PFSK-1 (cell line): ENCODE measurements around the gene GBF1.

Experiments
- FOXP2 ChIP-seq: optimal IDR thresholded peaks from 2 replicates; pipeline ENCODE3; 2011; ENCODE audit warnings: borderline replicate concordance, control low read depth, inconsistent platforms; ENCODE audit not compliant: insufficient read depth; ENCODE audit errors: extremely low read length, extremely low read depth
- POLR2AphosphoS5 ChIP-seq: IDR thresholded peaks from 2 replicates; pipeline ENCODE4 v1.6.1; 2012; ENCODE audit warnings: low read depth, mild to moderate bottlenecking, control low read depth, low read length, moderate library complexity
- SIN3A ChIP-seq: IDR thresholded peaks from 2 replicates; pipeline ENCODE4 v1.6.1; 2012; ENCODE audit warnings: mild to moderate bottlenecking, low read length, moderate library complexity, borderline replicate concordance; ENCODE audit not compliant: insufficient read depth
- TAF1 ChIP-seq: IDR thresholded peaks from 2 replicates; pipeline ENCODE4 v1.6.1; 2012; ENCODE audit warnings: low read length, control low read depth, borderline replicate concordance; ENCODE audit not compliant: insufficient read depth
- TF ChIP-seq, protein P1 (sequence below), 2 experiments: IDR thresholded peaks; 2 replicates each; pipeline versions ENCODE4 v1.6.1 to v1.8.0; 2011 to 2012; ENCODE audit warnings: low read depth in 2 of 2, low read length in 2 of 2, control low read depth in 1 of 2, inconsistent platforms in 1 of 2, mild to moderate bottlenecking in 1 of 2, moderate library complexity in 1 of 2; ENCODE audit not compliant: insufficient read depth in 1 of 2

The GBF1 gene

GRCh38 chr10:102326031-102326430 is 80.7 kb downstream of the GBF1 start:
- no peak for TF ChIP-seq TAF1
- TF ChIP-seq POLR2AphosphoS5: no peak
- TF ChIP-seq SIN3A: no peak
- TF ChIP-seq, protein P1, sequence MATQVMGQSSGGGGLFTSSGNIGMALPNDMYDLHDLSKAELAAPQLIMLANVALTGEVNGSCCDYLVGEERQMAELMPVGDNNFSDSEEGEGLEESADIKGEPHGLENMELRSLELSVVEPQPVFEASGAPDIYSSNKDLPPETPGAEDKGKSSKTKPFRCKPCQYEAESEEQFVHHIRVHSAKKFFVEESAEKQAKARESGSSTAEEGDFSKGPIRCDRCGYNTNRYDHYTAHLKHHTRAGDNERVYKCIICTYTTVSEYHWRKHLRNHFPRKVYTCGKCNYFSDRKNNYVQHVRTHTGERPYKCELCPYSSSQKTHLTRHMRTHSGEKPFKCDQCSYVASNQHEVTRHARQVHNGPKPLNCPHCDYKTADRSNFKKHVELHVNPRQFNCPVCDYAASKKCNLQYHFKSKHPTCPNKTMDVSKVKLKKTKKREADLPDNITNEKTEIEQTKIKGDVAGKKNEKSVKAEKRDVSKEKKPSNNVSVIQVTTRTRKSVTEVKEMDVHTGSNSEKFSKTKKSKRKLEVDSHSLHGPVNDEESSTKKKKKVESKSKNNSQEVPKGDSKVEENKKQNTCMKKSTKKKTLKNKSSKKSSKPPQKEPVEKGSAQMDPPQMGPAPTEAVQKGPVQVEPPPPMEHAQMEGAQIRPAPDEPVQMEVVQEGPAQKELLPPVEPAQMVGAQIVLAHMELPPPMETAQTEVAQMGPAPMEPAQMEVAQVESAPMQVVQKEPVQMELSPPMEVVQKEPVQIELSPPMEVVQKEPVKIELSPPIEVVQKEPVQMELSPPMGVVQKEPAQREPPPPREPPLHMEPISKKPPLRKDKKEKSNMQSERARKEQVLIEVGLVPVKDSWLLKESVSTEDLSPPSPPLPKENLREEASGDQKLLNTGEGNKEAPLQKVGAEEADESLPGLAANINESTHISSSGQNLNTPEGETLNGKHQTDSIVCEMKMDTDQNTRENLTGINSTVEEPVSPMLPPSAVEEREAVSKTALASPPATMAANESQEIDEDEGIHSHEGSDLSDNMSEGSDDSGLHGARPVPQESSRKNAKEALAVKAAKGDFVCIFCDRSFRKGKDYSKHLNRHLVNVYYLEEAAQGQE (IDR thresholded peaks at IDR 0.05; ENCODE audit: insufficient read depth in 1 of 2, low read depth in 2 of 2, low read length in 2 of 2): no peak
- no peak for TF ChIP-seq FOXP2

DNA sequence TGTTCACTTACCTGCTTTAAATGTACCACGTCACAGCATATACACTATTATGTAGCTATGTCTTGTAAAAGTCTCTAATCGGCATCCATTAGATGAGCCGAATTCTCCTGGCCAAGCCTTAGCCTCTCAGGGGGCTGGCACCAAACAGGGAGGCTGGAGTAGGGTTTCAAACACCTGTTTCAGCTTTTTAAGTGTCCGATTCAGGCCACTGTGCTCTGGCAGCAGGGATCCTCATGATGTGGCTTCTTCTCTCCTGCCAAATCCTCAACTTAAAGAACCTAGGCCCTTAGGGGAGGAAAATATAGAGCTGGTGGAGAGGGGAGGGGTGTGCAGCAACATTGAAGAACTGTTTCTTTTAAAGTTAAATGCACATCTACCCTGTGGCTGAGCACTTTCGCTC is 81.7 kb downstream of the GBF1 start:
- TF ChIP-seq, protein P1 (IDR thresholded peaks at IDR 0.05; ENCODE audit: insufficient read depth in 1 of 2, low read depth in 2 of 2, low read length in 2 of 2): no peak
- no peak for TF ChIP-seq SIN3A
- no peak for TF ChIP-seq FOXP2
- TF ChIP-seq TAF1: no peak
- TF ChIP-seq POLR2AphosphoS5: no peak

DNA sequence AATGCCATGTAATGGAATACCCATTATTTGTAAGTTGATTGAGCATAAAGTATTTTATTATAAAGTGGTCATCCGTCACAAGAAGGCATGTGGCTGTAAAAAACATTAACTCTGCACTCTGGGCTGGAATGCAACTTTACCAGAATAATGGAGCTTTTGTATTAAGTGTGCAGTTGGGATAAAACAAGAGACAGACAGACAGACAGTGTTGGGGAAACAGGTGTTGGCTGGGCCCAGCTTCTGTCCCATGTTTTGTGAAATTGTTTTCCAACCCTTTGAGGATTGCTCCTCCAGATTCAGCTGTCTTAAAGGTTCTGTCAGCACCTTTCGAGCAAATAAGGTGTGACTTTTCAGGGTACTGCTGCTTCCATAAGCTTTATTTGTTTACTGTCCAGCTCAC is 82.3 kb downstream of the GBF1 start:
- TF ChIP-seq FOXP2 (no peak), POLR2AphosphoS5 (no peak), SIN3A (no peak), TAF1 (no peak)
- TF ChIP-seq, protein P1 (IDR thresholded peaks at IDR 0.05; ENCODE audit: insufficient read depth in 1 of 2, low read depth in 2 of 2, low read length in 2 of 2): no peak

DNA sequence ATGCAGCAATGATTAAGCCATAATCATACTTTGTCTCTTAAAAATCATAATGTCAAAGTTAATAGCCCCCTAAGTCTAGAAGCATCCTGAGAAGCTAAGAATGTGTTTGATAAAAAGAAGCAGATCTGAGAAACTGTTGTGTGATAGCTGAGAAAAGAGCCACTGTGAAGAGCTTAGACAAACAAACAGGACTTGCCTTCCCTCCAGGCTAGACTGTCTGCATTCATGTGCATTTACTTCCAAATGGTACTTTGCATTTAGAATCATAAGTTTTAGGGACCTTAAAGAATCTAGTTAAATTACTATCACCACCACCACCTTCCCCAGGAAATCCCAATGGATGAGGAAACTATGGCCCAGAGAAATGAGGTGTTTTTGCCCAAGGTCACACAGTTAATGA is 87.4 kb downstream of the GBF1 start:
- TF ChIP-seq TAF1 (no peak), SIN3A (no peak), FOXP2 (no peak), POLR2AphosphoS5 (no peak)
- TF ChIP-seq, protein P1 (IDR thresholded peaks at IDR 0.05; ENCODE audit: insufficient read depth in 1 of 2, low read depth in 2 of 2, low read length in 2 of 2): no peak

DNA sequence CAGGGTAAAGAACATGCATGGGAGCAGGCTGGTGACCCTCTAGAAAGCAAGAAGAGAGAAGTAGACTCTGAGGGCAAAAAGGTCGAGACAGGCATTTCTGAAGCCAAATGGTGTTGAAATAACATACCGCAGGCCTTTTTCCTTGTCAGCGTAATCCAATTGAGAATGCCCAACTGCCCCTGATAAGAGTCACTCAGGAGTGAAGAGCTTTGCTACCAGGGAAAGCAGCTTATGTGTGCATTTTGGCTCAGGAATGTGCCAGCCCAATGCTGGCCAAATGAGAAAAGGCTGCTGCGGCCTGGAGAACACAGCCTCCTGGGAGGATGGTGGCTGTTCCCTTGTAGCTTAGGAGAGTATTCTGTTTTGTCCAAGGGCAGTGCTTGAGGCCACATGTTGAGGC is 88.8 kb downstream of the GBF1 start:
- no peak for TF ChIP-seq SIN3A
- TF ChIP-seq TAF1: no peak
- TF ChIP-seq POLR2AphosphoS5: no peak
- TF ChIP-seq, protein P1 (IDR thresholded peaks at IDR 0.05; ENCODE audit: insufficient read depth in 1 of 2, low read depth in 2 of 2, low read length in 2 of 2): no peak
- TF ChIP-seq FOXP2: no peak
